IPS-18a (cell line): Measurements from ENCODE around the gene MAD1L1.

Experiments used
- H3K27ac ChIP-seq: one replicate; pipeline ENCODE4 v1.5.1; 2013; ENCODE audit warnings: low read length
- H3K27me3 ChIP-seq: one replicate; pipeline ENCODE4 v1.6.1; 2013; ENCODE audit warnings: mild to moderate bottlenecking, low read length; ENCODE audit not compliant: control insufficient read depth, insufficient read depth
- H3K36me3 ChIP-seq: one replicate; pipeline ENCODE4 v1.6.1; 2013; ENCODE audit warnings: low read depth, low read length; ENCODE audit not compliant: control insufficient read depth
- H3K4me1 ChIP-seq: one replicate; pipeline ENCODE4 v1.6.1; 2013; ENCODE audit warnings: low read depth, low read length; ENCODE audit not compliant: control insufficient read depth
- H3K4me3 ChIP-seq: one replicate; pipeline ENCODE4 v1.5.1; 2013; ENCODE audit warnings: low read length
- H3K9ac ChIP-seq: one replicate; pipeline ENCODE4 v1.6.1; 2013; ENCODE audit warnings: mild to moderate bottlenecking, low read length, moderate library complexity
- H3K9me3 ChIP-seq: one replicate; pipeline ENCODE4 v1.6.1; 2013; ENCODE audit warnings: low read depth, low read length; ENCODE audit not compliant: control insufficient read depth

Gene MAD1L1

GRCh38 chr7:1941464-1942242 is 291.1 kb downstream of the MAD1L1 start:
- Histone ChIP-seq H3K9ac (no peak overlapping the region), H3K27ac (no peak overlapping the region)

GRCh38 chr7:1940863-1941262 is 291.9 kb downstream of the MAD1L1 start:
- H3K36me3 ChIP-seq, result no peaks in the 10 kb centered on the region
- H3K9me3 ChIP-seq, result no peaks in the 10 kb centered on the region
- no peak overlapping the region for H3K27ac ChIP-seq
- no peaks in the 10 kb centered on the region for H3K27me3 ChIP-seq
- peaks cover 18% of the 10 kb centered on the region for H3K4me1 ChIP-seq
- H3K4me3 ChIP-seq, result no peak overlapping the region
- no peak overlapping the region for H3K9ac ChIP-seq

More at GRCh38 chr7:1941464-1942242, 291.1 kb downstream of the MAD1L1 start:
- H3K36me3 ChIP-seq, result no peaks in the 10 kb centered on the region
- no peaks in the 10 kb centered on the region for H3K27me3 ChIP-seq
- no peak overlapping the region for H3K4me3 ChIP-seq
- H3K4me1 ChIP-seq, result peaks cover 18% of the 10 kb centered on the region
- no peaks in the 10 kb centered on the region for H3K9me3 ChIP-seq

DNA sequence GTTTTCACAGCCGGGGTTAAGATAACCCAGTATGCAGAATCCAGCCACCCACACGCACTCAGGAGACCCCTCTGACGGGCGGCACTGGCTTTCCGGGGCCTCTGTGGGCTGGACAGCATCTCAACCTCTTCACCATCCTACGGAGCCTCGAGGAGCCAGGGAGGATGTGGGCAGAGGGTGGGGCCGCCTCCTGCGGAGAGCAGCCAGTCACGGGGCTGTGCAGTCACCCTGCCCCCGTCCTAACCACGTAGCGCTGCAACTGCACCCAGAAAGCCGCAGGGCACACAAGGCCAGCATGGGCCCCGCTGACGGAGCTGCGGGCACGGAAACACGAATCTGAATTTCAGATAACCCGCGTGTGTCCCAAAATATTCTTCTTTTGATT is 292.4 kb downstream of the MAD1L1 start:
- Histone ChIP-seq H3K27ac (no peak overlapping the region), H3K27me3 (no peaks in the 10 kb centered on the region), H3K36me3 (no peaks in the 10 kb centered on the region), H3K4me3 (no peak overlapping the region), H3K4me1 (peaks cover 18% of the 10 kb centered on the region), H3K9ac (no peak overlapping the region), H3K9me3 (no peaks in the 10 kb centered on the region)

DNA sequence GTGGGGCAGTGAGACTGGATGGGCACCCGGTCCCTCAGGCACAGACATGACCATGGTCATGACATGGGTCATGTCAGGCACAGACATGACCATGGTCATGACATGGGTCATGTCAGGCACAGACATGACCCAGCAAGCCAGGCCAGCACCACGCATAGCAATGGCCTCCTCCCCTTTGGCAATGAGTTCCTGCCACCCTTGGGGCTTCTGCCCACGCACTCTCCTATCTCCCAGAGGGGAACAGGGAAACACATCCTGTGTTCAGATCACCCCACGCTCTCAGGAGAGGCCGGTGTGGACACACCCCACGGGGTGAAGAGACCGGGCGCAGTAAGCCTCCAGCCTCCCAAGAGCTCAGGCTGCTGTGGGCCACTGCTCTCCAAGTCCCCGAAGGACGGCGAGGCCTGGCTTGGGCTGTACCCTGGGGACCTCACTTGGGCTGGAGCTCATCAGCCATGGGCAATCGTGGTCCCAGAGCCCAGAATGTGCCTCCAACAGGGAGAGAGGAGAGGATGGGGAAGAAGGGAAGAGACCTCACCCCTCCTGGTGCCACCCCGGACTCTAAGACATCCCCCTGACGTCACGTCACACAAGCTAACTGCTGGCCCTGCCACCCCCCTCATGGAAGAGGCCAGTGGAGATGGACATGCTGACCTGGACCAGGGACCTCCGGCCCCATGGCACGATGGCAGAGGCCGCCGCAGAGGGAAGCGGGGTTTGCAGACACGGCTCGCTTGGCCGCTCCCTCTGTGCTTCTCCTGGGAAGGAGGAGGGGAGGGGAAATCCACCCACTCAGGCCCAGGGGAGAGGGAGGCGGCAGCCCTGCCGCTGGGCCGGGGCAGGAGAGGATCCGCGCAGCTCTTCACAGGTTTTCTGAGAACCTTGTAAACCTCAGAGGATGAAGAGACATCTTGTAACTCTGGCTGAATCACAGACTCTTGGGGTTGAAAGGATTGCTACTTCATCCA is 293.0 kb downstream of the MAD1L1 start:
- Histone ChIP-seq H3K4me3 (no peak overlapping the region), H3K36me3 (no peaks in the 10 kb centered on the region), H3K27me3 (no peaks in the 10 kb centered on the region)

GRCh38 chr7:1938788-1939433 is 293.8 kb downstream of the MAD1L1 start:
- Histone ChIP-seq H3K9ac (no peak overlapping the region), H3K4me1 (peaks cover 14% of the 10 kb centered on the region), H3K4me3 (no peak overlapping the region), H3K9me3 (no peaks in the 10 kb centered on the region), H3K27ac (no peak overlapping the region), H3K27me3 (no peaks in the 10 kb centered on the region), H3K36me3 (no peaks in the 10 kb centered on the region)

More for the DNA sequence above, 293.0 kb downstream of the MAD1L1 start:
- Histone ChIP-seq H3K27ac (no peak overlapping the region), H3K4me1 (peaks cover 18% of the 10 kb centered on the region), H3K9ac (no peak overlapping the region), H3K9me3 (no peaks in the 10 kb centered on the region)

DNA sequence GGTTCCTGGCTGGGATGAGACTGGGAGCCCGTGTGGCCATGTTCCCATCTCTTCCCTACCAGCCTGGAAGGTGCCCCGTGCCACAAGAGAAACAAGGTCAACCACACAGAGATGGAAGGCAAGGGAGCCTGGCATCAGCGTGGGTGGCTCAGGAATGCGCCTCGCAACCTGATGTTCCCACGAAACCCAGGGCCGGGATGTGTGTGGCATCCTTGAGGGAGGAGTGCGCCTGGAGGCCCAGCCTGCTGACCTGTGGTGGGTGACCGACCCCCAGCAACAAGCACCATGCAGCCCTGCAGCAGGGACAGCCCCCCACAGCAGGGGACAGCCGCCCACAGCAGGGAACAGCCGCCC is 295.5 kb downstream of the MAD1L1 start:
- Histone ChIP-seq H3K36me3 (no peaks in the 10 kb centered on the region), H3K27ac (no peak overlapping the region), H3K4me3 (no peak overlapping the region), H3K9me3 (no peaks in the 10 kb centered on the region), H3K4me1 (peaks cover under 1% of the 10 kb centered on the region), H3K27me3 (no peaks in the 10 kb centered on the region), H3K9ac (no peak overlapping the region)

DNA sequence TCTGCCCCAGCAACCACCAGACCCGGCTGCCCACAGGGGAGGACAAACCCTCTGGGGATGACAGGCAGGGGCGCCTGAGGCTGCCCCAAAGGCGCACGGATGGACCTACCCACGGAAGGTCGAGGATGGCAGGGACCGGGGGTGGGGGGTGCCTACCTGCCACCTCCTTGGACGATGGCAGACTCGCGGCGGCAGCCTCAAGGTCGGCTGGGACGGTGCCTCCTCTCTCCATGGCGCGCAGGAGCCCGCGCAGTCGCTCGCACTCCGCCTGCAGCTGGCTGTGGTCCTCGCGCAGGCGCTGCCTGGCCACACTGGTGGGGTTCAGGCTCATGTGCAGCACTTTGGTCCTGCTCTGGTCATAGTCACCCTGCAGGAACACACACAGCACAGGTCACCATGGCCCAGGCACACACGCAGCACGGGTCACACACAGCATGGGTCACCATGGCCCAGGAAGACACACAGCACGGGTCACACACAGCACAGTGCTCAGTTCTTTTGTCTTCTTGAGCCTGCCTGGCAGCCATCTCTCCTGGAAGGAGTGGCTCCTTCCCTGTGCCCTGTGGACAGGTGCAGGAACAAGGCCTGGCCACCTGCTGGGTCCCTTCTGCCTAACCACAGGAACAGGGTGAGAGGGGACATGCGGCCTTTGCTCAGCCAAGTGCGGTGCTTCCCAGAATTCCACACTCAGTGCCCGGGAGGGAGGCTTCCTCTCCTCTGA is 296.1 kb downstream of the MAD1L1 start:
- no peak overlapping the region for H3K4me3 ChIP-seq
- no peaks in the 10 kb centered on the region for H3K36me3 ChIP-seq
- H3K27ac ChIP-seq, result no peak overlapping the region
- H3K9me3 ChIP-seq, result no peaks in the 10 kb centered on the region
- no peak overlapping the region for H3K9ac ChIP-seq
- no peaks in the 10 kb centered on the region for H3K27me3 ChIP-seq
- no peaks in the 10 kb centered on the region for H3K4me1 ChIP-seq

DNA sequence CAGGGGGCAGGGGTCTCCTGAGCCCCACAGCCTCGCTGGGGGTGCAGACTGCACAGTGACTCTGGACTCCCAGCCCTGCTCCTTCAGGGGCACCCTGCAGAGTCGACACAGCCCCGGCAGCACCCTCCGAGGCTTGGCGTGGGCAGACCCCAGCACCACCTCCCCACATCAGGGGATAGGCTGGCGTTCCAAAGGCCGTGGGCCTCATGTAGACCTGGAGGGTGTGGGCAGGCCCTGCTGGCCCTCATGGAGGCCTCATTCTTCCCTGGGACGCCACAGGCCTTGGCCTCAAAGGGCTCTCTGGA is 296.8 kb downstream of the MAD1L1 start:
- Histone ChIP-seq H3K4me3 (no peak overlapping the region), H3K36me3 (no peaks in the 10 kb centered on the region), H3K27ac (no peak overlapping the region), H3K27me3 (no peaks in the 10 kb centered on the region), H3K4me1 (no peaks in the 10 kb centered on the region), H3K9me3 (no peaks in the 10 kb centered on the region), H3K9ac (no peak overlapping the region)

GRCh38 chr7:1935176-1936005 is 297.4 kb downstream of the MAD1L1 start:
- H3K4me3 ChIP-seq, result no peak overlapping the region
- H3K27me3 ChIP-seq, result no peaks in the 10 kb centered on the region
- no peak overlapping the region for H3K9ac ChIP-seq
- no peaks in the 10 kb centered on the region for H3K36me3 ChIP-seq
- H3K4me1 ChIP-seq, result no peaks in the 10 kb centered on the region
- H3K27ac ChIP-seq, result no peak overlapping the region
- H3K9me3 ChIP-seq, result no peaks in the 10 kb centered on the region

GRCh38 chr7:1934756-1935155 is 298.0 kb downstream of the MAD1L1 start:
- H3K9me3 ChIP-seq, result no peaks in the 10 kb centered on the region
- H3K36me3 ChIP-seq, result no peaks in the 10 kb centered on the region
- H3K4me1 ChIP-seq, result no peaks in the 10 kb centered on the region
- no peaks in the 10 kb centered on the region for H3K27me3 ChIP-seq
- H3K9ac ChIP-seq, result no peak overlapping the region
- H3K4me3 ChIP-seq, result no peak overlapping the region
- no peak overlapping the region for H3K27ac ChIP-seq
